Measurements from ENCODE around the gene SINHCAF.
"Not testable (repeated sequence)": the region's sequence is repeated elsewhere in the genome, so short reads cannot be mapped to it uniquely, and the experiment has no call there.

SINHCAF gene

DNA sequence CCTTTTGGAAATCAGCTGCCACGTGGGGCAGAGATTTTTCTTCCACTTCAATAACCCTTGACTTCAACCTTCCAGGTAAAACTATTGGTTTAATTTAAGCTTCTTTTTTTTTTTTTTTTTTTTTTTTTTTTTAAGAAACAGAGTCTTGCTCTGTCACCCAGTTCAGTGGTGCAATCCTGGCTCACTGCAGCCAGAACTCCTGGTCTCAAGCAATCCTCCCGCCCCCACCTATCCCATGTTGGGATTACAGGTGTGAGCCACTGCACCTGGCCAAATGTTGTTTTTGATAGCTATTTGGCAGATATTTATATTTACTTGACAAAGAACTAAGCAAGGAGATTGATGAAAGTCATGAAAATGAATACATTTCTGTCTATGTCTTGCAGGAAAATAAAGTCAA, 65.1 kb downstream of the SINHCAF start:
- no peak for DNase-seq

DNA sequence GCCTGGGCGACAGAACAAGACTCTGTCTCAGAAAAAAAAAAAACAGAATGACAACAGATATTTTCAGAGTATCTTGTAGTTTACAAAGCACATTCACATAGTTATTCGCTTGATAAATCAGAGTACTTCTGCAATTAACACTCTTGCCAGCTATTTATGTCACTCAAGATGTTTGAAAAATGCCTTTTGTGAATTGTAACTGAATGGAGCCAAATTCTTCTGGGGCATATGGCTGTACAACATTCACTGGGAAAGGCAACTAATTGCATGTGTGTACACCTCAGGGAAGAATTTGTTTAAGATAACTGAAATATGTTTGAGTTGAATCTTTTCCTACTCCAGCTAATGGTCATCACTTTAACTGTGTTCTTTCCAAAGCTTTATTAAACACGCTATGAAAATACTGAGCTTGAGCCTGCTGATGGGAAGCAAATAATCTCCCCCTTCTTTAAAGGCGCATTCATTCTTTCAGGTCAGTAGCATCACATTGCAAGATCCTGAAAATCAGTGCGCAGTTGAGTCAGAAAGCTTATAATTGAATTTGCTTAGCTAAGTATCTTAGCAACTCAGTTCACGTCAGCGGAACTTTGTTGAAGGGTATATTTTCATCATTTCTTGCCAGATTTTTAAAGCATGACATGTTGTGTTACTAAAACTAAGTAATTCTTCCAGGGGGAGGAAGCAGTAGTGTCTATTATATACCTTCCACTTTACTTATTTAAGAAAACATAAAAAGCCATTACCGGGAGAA, 66.6 kb downstream of the SINHCAF start:
- DNase-seq: no peak

DNA sequence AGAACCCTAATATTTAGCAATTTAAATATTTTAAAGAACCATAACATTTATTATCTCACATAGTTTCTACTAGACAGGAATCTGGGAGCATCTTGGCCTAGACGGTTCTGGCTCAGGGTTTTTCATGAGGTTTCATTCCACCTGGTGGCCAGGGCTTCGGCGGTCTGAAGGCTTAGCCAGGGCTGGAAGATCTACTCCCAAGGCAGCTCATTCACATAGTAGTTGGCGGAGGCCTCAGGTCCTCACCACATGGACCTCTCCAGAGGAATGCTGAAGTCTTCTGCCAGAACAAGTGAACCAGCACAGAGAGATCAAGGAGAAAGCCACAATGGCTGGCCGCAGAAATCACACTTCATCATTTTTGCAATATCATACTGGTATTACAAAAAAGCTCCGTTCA, 68.2 kb downstream of the SINHCAF start:
- no peak for DNase-seq

DNA sequence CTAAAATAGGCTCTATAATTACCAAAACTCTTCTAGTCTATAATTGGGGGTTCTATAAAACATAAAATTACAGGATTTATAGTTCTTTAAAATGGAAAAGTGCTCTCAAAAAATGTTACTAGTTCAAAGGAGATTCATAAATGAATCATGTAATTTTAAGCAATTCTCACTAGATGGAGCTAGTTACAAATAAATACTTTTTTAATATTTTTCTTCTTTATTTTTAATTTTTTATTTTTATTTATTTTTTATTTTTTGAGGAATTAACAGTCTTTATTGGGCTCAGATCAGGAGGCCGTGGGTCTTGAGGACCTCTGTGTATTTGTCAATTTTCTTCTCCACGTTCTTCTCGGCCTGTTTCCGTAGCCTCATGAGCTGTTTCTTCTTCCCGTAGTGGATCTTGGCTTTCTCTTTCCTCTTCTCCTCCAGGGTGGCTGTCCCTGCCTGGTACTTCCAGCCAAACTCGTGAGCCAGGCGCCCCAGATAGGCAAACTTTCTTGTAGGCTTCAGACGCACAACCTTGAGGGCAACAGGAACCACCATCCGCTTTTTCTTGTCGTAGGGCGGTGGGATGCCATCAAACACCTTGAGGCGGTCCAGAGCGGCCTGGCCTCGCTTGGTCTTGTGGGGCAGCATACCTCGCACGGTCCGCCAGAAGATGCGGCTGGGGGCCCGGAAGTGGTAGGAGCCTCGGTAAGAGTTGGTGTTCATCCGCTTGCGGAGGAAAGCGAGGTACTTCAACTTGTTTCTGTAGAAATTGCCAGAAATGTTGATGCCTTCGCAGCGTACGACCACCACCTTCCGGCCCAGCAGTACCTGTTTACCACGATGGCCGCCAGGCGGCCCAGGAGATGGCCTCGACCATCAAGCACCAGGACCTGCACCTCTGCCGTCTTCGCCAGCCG, 74.0 kb downstream of the SINHCAF start:
- DNase-seq: not testable (repeated sequence)

DNA sequence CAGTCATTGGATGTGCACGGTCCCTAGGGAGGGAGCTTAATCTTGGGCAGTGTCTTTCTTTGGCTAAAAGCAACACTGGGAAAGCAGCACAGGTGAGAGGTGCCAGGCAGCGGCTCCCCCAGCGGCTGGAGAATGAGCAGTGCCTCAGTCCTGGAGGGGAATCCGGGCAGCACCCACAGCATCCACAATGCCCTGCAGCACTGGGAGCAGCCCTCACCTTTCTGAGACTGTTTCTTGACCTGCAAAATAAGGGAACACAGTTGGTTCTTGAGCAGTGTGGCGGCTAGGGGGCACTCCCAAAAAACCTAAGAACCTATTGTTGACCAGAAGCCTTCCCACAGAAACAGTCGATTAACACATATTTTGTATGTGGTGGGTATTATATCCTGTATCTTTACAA, 75.8 kb downstream of the SINHCAF start:
- no peak for DNase-seq

DNA sequence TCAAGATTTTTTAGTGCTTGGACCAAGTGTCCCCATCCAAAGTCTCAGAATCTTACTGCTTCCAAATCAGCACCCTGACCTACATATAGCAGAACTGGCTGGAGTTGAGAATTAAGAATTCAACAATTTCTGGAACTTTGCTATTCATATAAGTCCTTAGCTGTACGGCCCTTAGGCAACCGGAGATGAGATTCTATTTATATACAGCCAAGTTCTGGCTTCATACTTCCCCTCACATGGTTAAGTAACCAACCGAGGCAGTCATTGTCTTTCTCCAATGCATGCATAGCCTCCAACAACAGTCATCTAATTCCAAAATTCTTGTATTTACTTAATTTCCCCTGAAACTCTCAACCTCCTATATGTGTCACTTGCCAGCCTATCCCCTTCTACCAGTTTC, 76.6 kb downstream of the SINHCAF start:
- DNase-seq: no peak

DNA sequence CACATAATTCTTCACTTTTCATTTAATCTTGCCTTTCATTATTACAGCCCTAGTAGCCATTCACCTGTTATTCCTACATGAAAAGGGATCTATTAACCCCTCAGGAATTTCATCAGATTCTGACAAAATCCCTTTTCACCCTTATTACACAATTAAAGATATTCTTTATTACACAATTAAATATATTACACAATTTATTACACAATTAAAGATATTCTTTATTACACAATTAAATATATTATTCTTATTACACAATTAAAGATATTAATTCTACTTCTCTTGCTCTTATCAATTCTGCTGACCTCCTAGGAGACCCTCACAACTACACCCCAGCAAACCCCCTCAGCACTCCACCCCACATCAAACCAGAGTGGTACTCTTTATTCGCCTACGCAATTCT, 77.1 kb downstream of the SINHCAF start:
- no peak for DNase-seq

DNA sequence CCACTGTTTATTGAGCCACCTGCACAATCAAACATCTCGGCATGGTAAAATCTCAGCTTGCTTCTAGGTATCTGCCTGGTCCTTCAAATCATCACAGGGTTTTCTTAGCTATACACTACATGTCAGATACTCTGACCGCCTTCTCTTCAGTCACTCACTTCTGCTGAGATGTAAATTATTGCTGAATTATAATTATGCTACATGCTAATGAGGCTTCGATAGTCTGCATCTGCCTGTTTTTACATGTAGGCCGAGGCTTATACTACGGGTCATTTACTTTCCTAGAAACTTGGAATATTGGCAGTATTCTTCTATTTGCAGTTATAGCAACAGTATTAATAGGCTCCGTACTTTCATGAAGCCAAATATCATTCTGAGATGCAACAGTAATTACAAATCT, 77.6 kb downstream of the SINHCAF start:
- DNase-seq: no peak

DNA sequence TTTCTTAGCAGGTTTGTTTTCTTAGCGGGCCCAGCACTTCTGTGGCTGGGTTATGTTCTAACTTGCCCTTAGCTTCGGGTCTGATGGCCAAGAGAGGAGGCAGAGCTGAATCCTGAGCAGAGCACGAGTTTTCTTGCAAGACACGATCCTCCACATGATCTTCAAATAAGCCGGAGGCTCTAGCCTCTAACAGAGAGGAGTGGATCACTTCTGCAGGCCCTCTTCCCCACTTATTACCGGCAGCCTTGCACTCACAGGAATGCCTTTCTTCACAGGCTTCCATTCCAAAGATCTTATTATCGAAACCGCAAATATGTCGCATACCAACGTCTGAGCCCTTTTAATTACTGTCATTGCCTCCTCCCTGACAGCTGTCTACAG, 79.5 kb downstream of the SINHCAF start:
- DNase-seq: no peak

DNA sequence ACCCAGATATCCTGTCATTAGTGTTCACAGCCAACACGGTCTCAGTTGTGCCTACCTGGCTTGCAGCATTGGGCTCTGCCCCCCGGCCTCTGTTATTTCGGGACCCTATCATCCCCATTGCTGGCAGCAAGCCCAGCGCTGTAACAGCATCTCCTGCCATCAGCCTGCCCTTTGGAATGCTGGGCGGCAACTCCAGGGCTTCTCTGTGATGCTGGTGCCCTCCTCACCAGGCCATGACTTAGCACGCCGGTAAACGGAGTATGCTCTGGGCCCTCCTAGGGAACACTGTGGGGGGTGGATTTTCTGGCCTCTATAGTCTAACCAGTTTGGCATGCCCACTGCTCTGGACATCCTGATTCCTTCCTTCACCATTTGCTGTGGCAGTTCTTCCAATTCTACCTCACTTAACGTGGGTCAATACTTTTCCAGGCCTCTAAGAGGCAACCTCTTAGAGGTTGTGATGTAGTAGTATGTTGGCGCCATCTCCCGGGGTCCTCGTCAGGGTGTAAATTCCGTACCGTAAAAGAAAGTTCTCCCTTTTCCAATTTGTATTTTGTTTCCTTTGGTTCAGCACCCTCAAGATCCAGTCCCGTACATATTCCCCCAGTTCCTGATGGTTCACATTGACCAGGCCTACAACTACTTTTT, 80.0 kb downstream of the SINHCAF start:
- DNase-seq: no peak

DNA sequence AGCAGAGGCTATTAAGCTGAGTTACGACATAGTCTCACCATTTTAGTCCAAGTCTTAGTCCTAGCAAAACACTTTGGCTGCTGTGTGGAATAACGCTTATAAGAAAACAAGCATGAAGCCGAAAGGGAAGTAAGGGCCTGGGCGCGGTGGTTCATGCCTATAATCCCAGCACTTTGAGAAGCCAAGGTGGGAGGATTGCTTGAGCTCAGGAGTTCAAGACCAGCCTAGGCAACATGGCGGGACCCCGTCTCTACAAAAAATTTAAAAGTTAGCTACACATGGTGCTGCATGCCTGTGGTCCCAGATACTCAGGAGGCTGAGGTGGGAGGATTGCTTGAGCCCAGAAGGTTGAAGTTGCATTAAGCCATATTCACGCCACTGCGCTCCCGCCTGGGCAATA, 83.5 kb downstream of the SINHCAF start:
- not testable (repeated sequence) for DNase-seq

DNA sequence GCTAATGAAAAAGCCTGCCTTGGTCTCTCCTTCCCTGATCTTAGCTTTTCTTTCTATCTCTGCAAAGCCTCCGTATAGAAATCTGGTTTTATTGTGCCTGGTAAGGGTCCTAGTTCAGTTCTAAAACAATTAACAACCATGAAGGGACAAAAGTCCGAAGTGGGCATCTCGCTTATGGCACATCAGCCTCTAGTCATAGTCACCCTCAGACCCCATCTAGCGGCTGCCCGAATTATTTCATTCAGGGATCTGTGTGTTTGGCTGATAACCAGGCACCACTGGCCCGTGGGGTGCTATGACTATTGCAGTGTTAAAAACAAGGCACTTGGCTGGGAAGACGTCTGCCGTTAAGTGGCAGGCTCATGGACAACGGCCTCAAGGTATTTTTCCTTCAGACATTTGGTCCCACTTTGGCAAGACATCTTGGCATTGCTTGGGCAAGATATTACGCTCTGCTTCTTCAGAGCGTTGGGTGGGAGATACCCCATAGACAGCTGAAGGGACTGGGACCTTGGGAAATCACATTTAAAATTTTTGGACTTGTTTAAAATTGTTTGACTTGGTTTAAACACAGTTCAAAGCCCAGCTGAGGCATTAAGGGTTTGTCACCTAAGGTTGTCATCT, 87.1 kb downstream of the SINHCAF start:
- DNase-seq: peak; percentile 8 to 37 (median 23)

DNA sequence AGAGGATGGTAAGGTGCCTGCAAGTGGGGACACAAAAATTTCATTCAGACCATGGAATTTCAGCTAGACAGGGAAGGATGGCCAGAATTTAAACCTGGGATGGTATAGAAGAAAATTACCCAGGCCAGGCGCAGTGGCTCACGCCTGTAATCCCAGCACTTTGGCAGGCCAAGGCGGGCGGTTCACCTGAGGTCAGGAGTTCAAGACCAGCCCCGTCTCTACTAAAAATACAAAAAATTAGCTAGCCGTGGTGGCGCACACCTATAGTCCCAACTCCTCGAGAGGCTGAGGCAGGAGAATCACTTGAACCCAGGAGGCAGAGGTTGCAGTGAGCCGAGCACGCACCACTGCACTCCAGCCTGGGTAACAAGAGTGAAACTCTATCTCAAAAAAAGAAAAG, 87.6 kb downstream of the SINHCAF start:
- DNase-seq: not testable (repeated sequence)

DNA sequence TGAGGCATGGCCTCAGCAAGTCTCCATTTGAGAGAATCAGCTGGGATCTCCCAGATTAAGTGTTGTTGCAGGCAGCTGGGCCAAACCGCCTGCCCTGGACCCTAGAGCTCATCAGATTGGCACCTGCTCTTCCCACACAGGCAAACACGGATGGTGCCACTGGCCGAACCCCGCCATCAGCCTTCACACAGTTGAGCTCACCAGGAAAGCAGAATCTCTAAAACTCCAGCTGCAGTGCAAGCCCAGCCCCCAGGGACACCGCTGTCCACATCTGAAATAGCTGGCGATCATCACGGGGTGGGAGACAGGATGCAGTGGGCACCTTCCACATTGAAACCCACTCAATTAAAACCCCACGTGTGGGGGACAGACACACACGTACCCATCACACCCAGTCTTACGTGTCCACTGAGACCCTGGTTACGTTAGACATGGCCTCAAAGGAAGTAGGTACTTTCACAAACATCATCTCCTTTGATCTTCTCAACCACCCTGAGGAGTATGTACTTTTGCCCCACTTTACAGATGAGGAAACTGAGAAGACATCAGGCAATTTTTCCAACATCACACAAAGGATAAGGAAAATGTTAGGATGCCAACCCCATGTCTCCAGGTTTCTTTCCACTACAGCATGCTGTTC, 88.8 kb downstream of the SINHCAF start:
- DNase-seq: no peak

DNA sequence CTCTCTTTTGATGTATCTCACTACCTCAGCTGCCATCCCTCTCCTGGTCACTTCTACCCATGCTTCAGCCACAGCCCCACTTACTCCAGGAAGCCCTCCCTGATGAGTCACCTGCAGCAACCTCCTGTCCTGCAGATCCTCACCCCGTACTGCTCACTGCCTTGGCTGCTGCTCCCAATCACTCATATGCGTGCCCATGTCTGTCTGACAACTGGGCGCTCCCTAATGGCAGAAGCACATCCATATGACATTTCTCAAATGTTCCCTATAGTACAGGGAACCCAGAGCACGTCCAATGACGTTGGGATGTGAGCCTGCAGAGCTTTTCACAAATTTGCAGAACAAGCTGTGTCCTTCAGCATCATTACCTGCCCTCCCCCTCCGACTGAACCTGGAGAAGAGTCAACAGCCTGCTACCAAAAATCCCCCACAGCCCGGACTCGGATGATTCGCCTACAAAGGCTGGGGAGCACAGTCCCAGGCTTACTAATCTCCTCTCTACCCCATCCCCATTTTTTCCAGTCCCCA, 90.0 kb downstream of the SINHCAF start:
- no peak for DNase-seq

DNA sequence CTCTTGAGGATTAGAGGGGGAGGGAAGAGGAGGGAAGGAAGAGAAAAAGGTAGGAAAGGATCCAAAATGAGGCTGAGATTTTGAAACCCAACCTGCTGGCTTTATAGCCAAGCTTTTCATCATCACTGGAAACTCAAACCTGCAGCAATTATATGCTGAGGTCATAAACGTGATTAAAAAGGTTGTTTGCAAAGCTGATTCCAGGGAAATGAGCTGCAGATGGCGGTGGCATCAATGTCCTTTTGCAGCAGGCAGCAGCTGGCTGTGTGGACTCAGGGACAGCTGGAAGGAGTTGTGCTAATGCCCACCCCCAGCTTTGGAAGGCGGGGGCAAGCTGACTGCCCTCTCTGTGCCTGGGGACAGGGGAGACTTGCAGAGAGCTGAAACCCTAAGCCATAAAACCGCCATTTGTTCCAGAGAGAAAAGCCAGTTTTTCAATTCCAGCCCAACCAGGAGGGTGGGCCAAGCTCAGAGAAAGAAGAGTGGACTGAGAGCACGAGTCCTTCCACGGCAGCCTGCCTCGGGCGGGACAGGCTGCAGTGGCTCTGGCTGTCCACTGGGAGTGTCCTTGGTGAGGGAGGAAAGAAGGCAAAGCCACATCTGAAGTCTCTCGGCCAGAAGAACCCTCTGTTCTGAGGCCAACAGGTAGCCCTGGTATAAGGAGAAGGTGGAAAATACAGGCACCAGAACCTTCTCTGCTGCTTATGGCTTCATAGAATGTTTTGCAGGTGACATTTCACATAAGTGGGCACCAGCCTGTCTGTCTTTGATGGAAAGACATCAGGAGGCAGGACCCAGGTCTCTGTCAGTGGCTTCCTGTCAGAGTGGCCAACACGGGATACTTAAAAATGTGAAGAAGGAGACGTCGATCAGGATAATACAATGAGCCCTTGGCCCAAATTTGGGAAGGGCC, 90.7 kb downstream of the SINHCAF start:
- no peak for DNase-seq

DNA sequence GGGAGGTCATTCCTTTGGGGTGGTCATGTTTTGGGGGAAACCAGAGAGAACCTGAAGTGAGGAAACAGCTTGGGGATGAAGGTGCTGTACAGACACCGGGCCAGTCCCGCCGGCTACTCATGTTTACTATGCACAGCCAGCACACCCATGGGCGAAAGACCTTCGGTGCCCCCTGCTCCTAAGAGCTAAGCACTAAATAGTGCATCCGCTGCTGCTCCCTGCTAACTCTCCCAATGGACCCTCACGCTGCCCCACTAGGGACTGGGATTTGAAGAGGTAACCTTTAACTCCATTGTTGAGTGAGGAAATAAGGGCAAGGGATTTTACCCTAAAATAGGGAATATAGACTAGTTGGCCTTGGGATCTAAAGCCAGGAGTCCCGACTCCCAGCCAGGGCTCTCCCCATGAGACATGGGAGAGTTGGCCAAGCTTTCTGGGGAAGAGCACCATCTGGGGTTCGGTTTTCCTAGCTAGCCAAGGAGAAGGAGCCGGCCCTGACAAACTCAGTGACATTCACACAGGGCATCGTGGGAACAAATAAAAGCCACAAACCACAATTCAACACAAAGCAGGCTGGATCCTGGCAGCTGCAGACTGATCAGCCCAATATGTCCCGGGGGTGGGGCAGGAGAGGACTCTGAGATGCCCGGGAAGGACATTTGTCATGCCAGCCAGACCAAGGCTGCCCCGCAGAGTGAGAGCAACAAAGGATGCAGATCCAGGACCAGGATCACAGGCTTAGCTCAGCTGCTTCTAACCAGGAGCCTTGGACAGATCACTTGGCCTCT, 91.7 kb downstream of the SINHCAF start:
- DNase-seq: no peak

DNA sequence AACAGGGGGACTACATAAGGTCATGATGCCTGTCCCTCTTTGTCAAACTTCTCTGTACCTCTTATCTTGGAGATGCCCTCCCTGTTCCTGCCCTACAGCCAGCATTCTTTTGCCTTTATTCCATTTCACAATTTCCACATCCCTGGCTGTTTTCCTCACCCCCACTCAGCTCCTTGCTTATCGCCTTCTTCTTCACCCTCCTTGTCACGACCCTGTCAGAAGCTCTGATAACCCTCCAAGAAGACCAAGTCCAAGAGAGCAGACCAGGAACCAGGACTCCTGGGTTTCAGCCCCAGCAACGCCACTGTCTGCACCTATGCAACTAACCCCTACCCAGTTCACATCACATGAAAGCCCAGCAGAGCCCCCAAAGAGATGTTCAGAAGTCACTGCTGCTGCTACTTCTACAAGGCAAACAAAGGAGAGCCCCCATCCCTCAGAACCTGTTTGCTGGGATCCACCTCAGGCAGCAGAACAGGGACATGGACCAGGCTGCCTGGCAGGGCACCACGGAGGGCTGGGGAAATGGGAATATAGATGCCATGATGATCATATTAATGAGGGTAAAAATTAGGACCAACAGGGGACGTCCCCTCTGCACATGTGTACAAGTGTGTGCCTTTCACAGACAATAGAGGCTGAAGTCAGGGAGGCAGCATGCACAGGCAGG, 92.8 kb downstream of the SINHCAF start:
- no peak for DNase-seq

DNA sequence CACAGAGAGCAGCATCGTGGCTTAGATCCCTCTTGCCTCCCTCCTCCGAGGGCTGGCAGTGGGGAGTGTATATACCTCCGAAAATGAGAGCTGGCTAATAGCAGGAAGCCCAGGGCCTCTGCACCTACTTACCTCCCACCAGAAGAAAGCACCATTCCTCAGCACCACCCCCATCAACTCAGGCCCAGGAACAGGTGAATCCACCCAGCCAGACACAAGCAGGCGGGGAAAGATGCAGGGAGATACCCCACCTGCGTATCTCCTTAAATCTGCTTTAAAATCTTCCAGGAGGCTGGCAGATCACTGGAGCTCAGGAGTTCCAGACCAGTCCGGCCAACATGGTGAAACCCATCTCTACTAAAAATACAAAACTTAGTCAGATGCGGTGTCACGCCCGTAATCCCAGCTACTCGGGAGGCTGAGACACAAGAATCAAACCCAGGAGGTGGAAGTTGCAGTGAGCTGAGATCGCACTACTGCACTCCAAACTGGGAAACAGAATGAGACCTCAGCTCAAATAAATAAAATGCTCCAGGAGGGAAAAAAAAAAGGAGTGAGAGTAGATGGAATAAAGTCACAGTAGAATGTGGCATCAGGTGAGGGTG, 93.5 kb downstream of the SINHCAF start:
- no peak for DNase-seq
